ENCODE data around the gene CLTA.
A peak's percentile ranks its signal among the peaks of the same experiment; 100 is the strongest.

The CLTA gene

DNA sequence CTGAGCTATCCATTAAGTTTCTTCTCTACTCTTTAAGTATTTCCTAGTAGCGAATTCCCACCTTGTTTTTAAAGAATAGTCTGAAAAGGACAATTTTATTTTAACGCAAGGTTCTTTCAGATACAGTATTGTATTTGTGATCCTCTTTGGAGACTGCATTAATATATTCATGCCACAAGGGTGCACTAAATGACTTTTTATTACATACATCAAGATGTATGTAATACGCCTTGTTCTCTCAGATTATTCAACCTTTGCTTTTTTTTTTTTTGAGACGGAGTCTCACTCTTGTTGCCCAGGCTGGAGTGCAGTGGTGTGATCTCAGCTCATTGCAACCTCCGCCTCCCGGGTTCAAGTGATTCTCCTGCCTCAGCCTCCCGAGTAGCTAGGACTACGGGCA, 57.3 kb downstream of the CLTA start:
- DNase-seq = peak in 1 of 2 experiments; percentile 41

DNA sequence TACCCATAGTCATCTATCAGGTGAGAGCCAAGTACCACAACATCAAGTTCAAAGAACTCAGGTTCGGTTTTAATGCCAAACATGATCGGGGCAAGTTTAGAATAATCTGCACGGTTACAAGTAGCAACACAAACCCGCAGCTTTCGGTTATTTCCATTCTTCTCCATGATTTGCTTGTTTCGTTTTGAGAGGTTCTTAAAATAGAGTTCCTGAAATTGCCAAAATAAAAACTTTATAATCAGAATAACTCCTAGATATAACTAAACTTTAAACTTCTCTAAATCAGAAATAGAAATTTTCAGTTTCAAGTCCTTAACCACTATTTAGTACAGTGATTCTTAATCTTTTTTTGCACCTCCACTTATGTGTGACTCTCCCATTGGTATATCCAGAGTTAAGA, 58.5 kb downstream of the CLTA start:
- no peak for DNase-seq

DNA sequence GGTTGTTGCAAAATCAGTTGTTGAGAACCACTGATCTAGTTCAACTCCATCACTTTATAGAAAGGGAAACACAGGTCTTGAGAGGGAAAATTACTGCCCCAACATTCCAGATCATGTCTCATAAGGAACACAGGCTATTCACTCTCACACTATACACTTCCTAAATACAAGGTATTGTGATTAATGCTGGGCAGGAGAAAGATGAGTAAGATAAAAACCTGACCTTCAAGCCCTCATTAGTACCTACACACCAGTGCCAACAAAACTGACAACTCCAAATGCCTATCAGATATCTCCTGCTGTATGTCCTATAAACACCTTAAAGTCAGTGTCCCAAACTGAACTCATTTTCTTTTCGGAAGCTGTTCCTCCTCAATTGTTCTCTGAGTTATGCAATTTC, 59.4 kb downstream of the CLTA start:
- DNase-seq = no peak

DNA sequence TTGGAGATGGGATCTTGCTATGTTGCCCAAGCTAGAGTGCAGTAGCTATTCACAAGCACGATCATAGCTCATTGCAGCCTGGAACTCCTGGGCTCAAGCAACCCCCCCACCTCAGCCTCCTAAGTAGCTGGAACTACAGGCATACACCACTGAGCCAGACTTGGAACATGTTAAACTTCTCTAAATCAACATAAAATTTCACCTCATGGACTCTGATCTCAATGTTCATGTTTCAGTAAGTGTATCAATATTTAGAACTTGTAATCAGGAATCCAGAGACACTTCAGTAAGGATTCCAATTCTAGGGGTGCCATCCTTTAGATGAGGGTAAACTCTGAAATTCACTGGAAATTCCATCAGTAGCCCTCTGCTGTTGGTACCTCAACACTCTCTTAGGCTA, 60.7 kb downstream of the CLTA start:
- DNase-seq = no peak

- peak; percentile 81 to 96 for DNase-seq
These were observed 67.7 kb downstream of the CLTA start, which contains the start of gene GNE for GRCh38 chr9:36258208-36258995. TSS of gene GNE (minus strand) at chr9:36258448. CDS start at chr9:36249355, 9,093 bp downstream.

DNA sequence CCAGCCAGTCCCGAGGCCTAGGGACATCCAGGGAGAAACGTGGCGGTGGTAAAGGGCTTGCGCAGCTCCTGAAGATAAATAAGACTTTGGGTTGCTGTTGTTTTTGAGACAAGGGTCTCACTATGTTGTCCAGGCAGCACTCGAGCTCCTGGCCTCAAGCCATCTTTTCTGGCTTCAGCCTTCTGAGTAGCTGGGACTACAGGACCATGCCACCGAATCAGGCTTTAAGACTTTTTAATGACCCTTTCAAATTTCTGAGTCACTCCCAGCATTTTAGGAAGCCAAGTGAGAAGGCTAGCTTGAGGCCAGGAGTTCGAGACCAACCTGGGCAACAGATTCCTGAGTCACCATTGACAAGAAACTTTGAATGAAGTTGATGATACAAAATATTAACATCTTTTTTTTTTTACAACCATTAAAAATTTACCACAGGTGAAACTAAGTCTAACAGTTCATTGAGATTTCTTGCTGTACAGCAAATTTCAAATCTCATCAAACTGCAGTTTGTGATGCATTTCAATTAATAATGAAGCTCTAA, 68.3 kb downstream of the CLTA start:
- DNase-seq = no peak

All from NCI-H526 (cell line).